K562 (cell line): ENCODE measurements around the gene EXOSC1. TPM values are rescaled to one million over a fixed set of nuclear protein-coding genes. Genes with fewer than 3 reads are reported as not detected.

Experiments used
- ATAC-seq: fragments of 200-7000 bp; cut with Tn5 transposase; 3 replicates; pipeline ENCODE4 v1.9.1; 2020; ENCODE audit warnings: moderate library complexity
- BruUV-seq: library from RNA; stranded (reverse); fragments of 400-500 nt; replicated peaks from 2 replicates; lab custom pipeline; 2021; lab: Mats Ljungman, UMichigan
- CTCF ChIA-PET: fragments of 300-600 bp; formaldehyde crosslinking; extraction: SDS; loops from one replicate; lab custom pipeline; 2021; ENCODE audit warnings: low intra/inter-chr PET ratio; lab: Yijun Ruan, JAX
- POLR2A ChIA-PET: fragments of 300-600, 350-650 bp; sonication (Branson Sonifier 250); formaldehyde crosslinking; extraction: SDS; loops from one replicate; lab custom pipeline; 2021; ENCODE audit warnings: antibody characterized with exemption, inconsistent platforms; lab: Yijun Ruan, JAX
- DNase-seq, 4 experiments: peaks; one replicate each; pipeline versions ENCODE4 v3.0.0 to v3.0.0-alpha.2; 2011 to 2018; ENCODE audit warnings: low spot score in 3 of 4, mixed read lengths in 3 of 4; ENCODE audit errors: extremely low read depth in 1 of 4
- FAIRE-seq: peaks from 2 replicates; lab custom pipeline; 2011; peaks lifted over from hg19 to GRCh38; lab: Jason Lieb, UNC
- H2AFZ ChIP-seq: 2 replicates; pipeline ENCODE4 v1.6.0; 2011; ENCODE audit warnings: low read depth, low read length, control low read depth, inconsistent platforms
- H3K27ac ChIP-seq: fragments of 200-600 bp; 3 replicates; pipeline ENCODE4 v1.8.0; 2011; ENCODE audit warnings: low read depth, mild to moderate bottlenecking, control low read depth, inconsistent platforms, low read length, moderate library complexity, mixed read lengths; ENCODE audit errors: extremely low read depth
- H3K27me3 ChIP-seq, 2 experiments: fragments of 300-600 bp in 1 of 2; 2 replicates in 1 of 2; 3 replicates in 1 of 2; pipeline versions ENCODE4 v1.6.0 to v1.8.0; 2011; ENCODE audit warnings: inconsistent platforms in 2 of 2, low read length in 2 of 2, mild to moderate bottlenecking in 1 of 2, mixed read lengths in 1 of 2, moderate library complexity in 1 of 2; ENCODE audit not compliant: control insufficient read depth in 2 of 2, insufficient read depth in 2 of 2
- H3K36me3 ChIP-seq: fragments of 300-600 bp; 3 replicates; pipeline ENCODE4 v1.8.0; 2011; ENCODE audit warnings: mild to moderate bottlenecking, low read length, inconsistent platforms; ENCODE audit not compliant: control insufficient read depth, insufficient read depth
- H3K4me1 ChIP-seq, 2 experiments: fragments of 200-600 bp in 1 of 2; replicated peaks in 1 of 2; 2 replicates in 1 of 2; 3 replicates in 1 of 2; pipeline versions ENCODE4 v1.5.1 to v1.8.0; 2011; ENCODE audit warnings: inconsistent platforms in 2 of 2, low read length in 2 of 2, mild to moderate bottlenecking in 1 of 2, mixed read lengths in 1 of 2, moderate library complexity in 1 of 2; ENCODE audit not compliant: control insufficient read depth in 2 of 2, insufficient read depth in 2 of 2
- H3K4me2 ChIP-seq: 2 replicates; pipeline ENCODE4 v1.6.1; 2011; ENCODE audit warnings: low read length, control low read depth, inconsistent platforms, mixed read lengths; ENCODE audit not compliant: insufficient read depth
- H3K4me3 ChIP-seq: fragments of 200-600 bp; sonication (generic), shearing (Covaris generic); 2 replicates; pipeline ENCODE4 v1.5.1; 2016; ENCODE audit warnings: control low read depth, inconsistent platforms
- H3K79me2 ChIP-seq: fragments of 200-600 bp; 3 replicates; pipeline ENCODE4 v1.8.0; 2011; ENCODE audit warnings: low read length, inconsistent platforms; ENCODE audit not compliant: control insufficient read depth, insufficient read depth
- H3K9ac ChIP-seq, 2 experiments: 2 replicates each; pipeline versions ENCODE4 v1.6.0 to v1.6.1; 2011; ENCODE audit warnings: low read depth in 2 of 2, low read length in 2 of 2, control low read depth in 1 of 2, inconsistent platforms in 1 of 2, mild to moderate bottlenecking in 1 of 2, mixed read lengths in 1 of 2; ENCODE audit not compliant: insufficient read depth in 1 of 2
- H3K9me1 ChIP-seq: one replicate; pipeline ENCODE4 v1.6.0; 2011; ENCODE audit warnings: inconsistent platforms, mild to moderate bottlenecking, low read length, moderate library complexity; ENCODE audit not compliant: control insufficient read depth, insufficient read depth
- H3K9me3 ChIP-seq: replicated peaks from 2 replicates; pipeline ENCODE4 v1.5.1; 2011; ENCODE audit warnings: low read depth, low read length, inconsistent platforms; ENCODE audit not compliant: control insufficient read depth, insufficient read depth
- H4K20me1 ChIP-seq: replicated peaks from 2 replicates; pipeline ENCODE4 v1.6.1; 2011; ENCODE audit warnings: low read length, inconsistent platforms, mixed read lengths; ENCODE audit not compliant: control insufficient read depth, insufficient read depth
- BCLAF1 ChIP-seq, 2 experiments: fragments of 450-650 bp in 1 of 2; IDR thresholded peaks; 2 replicates each; pipeline ENCODE4 v1.6.1; 2011 to 2017; ENCODE audit warnings: low read depth in 2 of 2, antibody characterized with exemption in 1 of 2, borderline replicate concordance in 1 of 2, low read length in 1 of 2, mild to moderate bottlenecking in 1 of 2, mixed read lengths in 1 of 2; ENCODE audit not compliant: control insufficient read depth in 1 of 2
- EHMT2 ChIP-seq: fragments of 450-650 bp; IDR thresholded peaks from 2 replicates; pipeline ENCODE4 v1.6.1; 2018; ENCODE audit warnings: antibody characterized with exemption
- MAFG ChIP-seq: fragments of 450-650 bp; conservative IDR thresholded peaks from 2 replicates; pipeline ENCODE4 v1.6.1; 2016; ENCODE audit warnings: missing genetic modification characterization, missing compliant biosample characterization
- MIER1 ChIP-seq: fragments of 450-650 bp; IDR thresholded peaks from 2 replicates; pipeline ENCODE4 v1.6.1; 2016; ENCODE audit warnings: antibody characterized with exemption, mild to moderate bottlenecking, low read depth
- NCOA2 ChIP-seq, 2 experiments: fragments of 450-650 bp; IDR thresholded peaks; 2 replicates each; pipeline ENCODE4 v1.6.1; 2018; ENCODE audit warnings: mild to moderate bottlenecking in 2 of 2, moderate library complexity in 1 of 2; ENCODE audit not compliant: partially characterized antibody in 2 of 2
- OTX1 ChIP-seq: fragments of 450-650 bp; formaldehyde crosslinking; IDR thresholded peaks from 2 replicates; pipeline ENCODE4 v1.4.0; 2022; ENCODE audit warnings: mild to moderate bottlenecking
- POLR3A ChIP-seq: IDR thresholded peaks from 2 replicates; pipeline ENCODE4 v1.6.1; 2011; ENCODE audit warnings: borderline replicate concordance, mild to moderate bottlenecking, moderate library complexity; ENCODE audit not compliant: insufficient read length, insufficient read depth; ENCODE audit errors: extremely low read depth
- RCOR1 ChIP-seq, 2 experiments: IDR thresholded peaks; 2 replicates each; pipeline ENCODE4 v1.6.1; 2012; ENCODE audit warnings: low read depth in 2 of 2, low read length in 2 of 2, borderline replicate concordance in 1 of 2, improper control_type of control experiment in 1 of 2
- SRSF3 ChIP-seq: fragments of 200-400 bp; formaldehyde crosslinking; IDR thresholded peaks from 2 replicates; pipeline ENCODE4 v1.6.1; 2016; ENCODE audit warnings: mild to moderate bottlenecking, low read length, moderate library complexity; ENCODE audit not compliant: insufficient read depth
- ZNF830 ChIP-seq: fragments of 250-450 bp; sonication (Bioruptor Pico); IDR thresholded peaks from 2 replicates; pipeline ENCODE4 v1.5.0; 2021; ENCODE audit warnings: mild to moderate bottlenecking
- WGBS: fragments of 100-300 bp; shearing (Covaris generic); methylation state at CpG from one replicate; pipeline ENCODE4 v1.1.6; 2016; ENCODE audit warnings: low coverage, mixed read lengths; ENCODE audit not compliant: insufficient coverage; ENCODE audit errors: missing lambda C conversion rate; 5-methylcytosine and 5-hydroxymethylcytosine counted together
- in situ Hi-C: fragments of 300-500 bp; cut with MboI; formaldehyde crosslinking; loops from 4 replicates; pipeline ENCODE4 v1.15.0; 2018; ENCODE audit warnings: inconsistent platforms, mixed read lengths
- intact Hi-C: fragments of 100-400 bp; cut with micrococcal nuclease; formaldehyde crosslinking; loops from 2 replicates; pipeline ENCODE4 v1.14.2; 2022
- polyA plus RNA-seq, 8 experiments: library from polyadenylated mRNA; depleted of rRNA in 4 of 8; stranded (reverse) in 5 of 8; unstranded in 3 of 8; fragments of >200 nt; fragmentation: Nextera tagmentation in 2 of 8; fragmentation: Illumina TruSeq in 1 of 8; extraction: Ambion mirVana in 2 of 8; extraction: Trizol in 1 of 8; gene quantifications; 2 replicates each; pipeline versions ENCODE4 v1.2.1 to v1.2.3, GENCODE V29; 2011 to 2014; ENCODE audit warnings: inconsistent platforms in 1 of 8, missing spikeins in 1 of 8
- total RNA-seq, 7 experiments: library from RNA; depleted of rRNA in 6 of 7; stranded (reverse); fragments of >200 nt in 6 of 7; fragmentation: Illumina TruSeq in 2 of 7; extraction: Trizol in 2 of 7; gene quantifications; 2 replicates each; pipeline versions ENCODE4 v1.2.1 to v1.2.3, GENCODE V29; 2011 to 2021; ENCODE audit warnings: low replicate concordance in 1 of 7

Gene EXOSC1
- total and polyA plus RNA-seq, 9 of the 15 experiments (the other 6 are each of a cell fraction or from before 2014, with no cell fraction given), result 44.3 to 117 (median 67.0) TPM

- no peak for TF ChIP-seq EHMT2
- no peak for TF ChIP-seq POLR3A
- TF ChIP-seq NCOA2 (IDR thresholded peaks at IDR 0.05; ENCODE audit: partially characterized antibody in 2 of 2), result no peak
These were observed 16.5 kb upstream of the EXOSC1 start (continued) for GRCh38 chr10:97462309-97462708.

DNA sequence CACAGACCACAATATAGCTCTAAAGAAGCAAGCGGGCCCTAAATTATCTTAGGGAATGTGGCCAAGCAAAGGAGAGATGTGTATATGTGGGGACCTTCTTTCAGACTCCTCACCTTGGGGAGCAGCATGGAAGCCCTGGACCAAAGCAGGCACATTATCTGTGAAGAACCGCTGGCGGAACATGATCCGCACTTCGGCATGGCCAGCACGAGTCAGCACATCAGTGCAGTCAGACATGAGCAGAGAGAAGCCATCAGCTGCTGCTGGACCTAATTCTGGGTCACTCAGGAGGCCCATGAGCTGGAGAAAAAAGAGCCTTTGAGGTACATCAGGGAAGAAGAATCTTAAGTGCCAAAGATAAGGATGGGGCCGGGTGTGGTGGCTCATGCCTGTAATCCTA lies 14.1 kb upstream of the EXOSC1 start:
- intact Hi-C loops, result loop anchor here (5.0 kb wide), 1 partner anchor 92 kb away; no protein-coding TSS in a partner anchor
- POLR2A ChIA-PET, result interaction anchor here (0.6 kb wide), 1 partner anchor 31 kb away, joined by 3 read pairs; no protein-coding TSS in a partner anchor

More for the DNA sequence above, 14.1 kb upstream of the EXOSC1 start:
- Histone ChIP-seq H3K27me3 (no peaks in the 10 kb centered on the region), H3K4me1 (no peaks in the 10 kb centered on the region; a peak in 1 of 5 replicates), H3K4me2 (no peak overlapping the region), H3K36me3 (peaks cover 91% of the 10 kb centered on the region), H3K9me1 (no peaks in the 10 kb centered on the region), H3K9me3 (no peaks in the 10 kb centered on the region), H3K4me3 (no peak overlapping the region), H2AFZ (no peak overlapping the region), H3K27ac (no peak overlapping the region), H3K9ac (no peak overlapping the region), H3K79me2 (no peaks in the 10 kb centered on the region), H4K20me1 (no peaks in the 10 kb centered on the region)
- ATAC-seq (no peak), FAIRE-seq (no peak), DNase-seq (no peak)
- no TSS peak for BruUV-seq
- TF ChIP-seq OTX1 (CRISPR knock-in tag), result no peak
- TF ChIP-seq MAFG, result no peak
- no peak for TF ChIP-seq BCLAF1 (IDR thresholded peaks at IDR 0.05; ENCODE audit: borderline replicate concordance in 1 of 2, control insufficient read depth in 1 of 2, low read depth in 2 of 2, low read length in 1 of 2)
- no peak for TF ChIP-seq RCOR1 (IDR thresholded peaks at IDR 0.05; ENCODE audit: borderline replicate concordance in 1 of 2, low read depth in 2 of 2, low read length in 2 of 2)
- no peak for TF ChIP-seq MIER1
- TF ChIP-seq ZNF830, result no peak
- no peak for TF ChIP-seq SRSF3
- CTCF ChIA-PET, result no interaction called here
- in situ Hi-C loops, result loop anchor here (5.0 kb wide), 1 partner anchor 152 kb away; no protein-coding TSS in a partner anchor
- WGBS, result 89% methylated on average over 7 of the region's 7 CpGs
